Measurements from ENCODE around the gene EPN1.

DNA sequence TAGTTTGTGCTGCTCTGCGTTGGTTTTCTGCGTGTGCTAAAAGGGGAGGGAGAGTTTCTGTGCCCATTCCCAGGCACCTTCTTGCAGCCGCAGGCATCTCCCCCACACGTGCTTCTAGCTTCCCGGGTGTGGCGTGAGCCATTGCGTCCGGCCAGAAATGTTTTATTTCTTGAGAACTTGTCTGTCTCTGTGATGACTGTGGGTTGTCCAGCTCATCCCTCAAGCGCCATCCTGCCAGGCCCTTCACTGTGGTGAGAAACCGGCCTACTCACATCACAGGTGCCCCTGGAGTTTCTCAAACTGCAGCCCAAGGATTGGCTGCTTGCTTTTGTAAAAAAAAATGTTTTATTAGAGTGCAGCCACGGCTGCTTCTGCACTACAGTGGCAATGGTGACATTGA, 24.2 kb downstream of the EPN1 start:
- TF ChIP-seq, protein P1, sequence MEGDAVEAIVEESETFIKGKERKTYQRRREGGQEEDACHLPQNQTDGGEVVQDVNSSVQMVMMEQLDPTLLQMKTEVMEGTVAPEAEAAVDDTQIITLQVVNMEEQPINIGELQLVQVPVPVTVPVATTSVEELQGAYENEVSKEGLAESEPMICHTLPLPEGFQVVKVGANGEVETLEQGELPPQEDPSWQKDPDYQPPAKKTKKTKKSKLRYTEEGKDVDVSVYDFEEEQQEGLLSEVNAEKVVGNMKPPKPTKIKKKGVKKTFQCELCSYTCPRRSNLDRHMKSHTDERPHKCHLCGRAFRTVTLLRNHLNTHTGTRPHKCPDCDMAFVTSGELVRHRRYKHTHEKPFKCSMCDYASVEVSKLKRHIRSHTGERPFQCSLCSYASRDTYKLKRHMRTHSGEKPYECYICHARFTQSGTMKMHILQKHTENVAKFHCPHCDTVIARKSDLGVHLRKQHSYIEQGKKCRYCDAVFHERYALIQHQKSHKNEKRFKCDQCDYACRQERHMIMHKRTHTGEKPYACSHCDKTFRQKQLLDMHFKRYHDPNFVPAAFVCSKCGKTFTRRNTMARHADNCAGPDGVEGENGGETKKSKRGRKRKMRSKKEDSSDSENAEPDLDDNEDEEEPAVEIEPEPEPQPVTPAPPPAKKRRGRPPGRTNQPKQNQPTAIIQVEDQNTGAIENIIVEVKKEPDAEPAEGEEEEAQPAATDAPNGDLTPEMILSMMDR (IDR thresholded peaks at IDR 0.05): no peak
- no peak for TF ChIP-seq POLR2A (IDR thresholded peaks at IDR 0.05)
